DMS153 (cell line): ENCODE results near the gene IL36A.

ENCODE experiments used
- DNase-seq: peaks from one replicate; lab custom pipeline; 2025; lab: John Stamatoyannopoulos, UW

Gene IL36A

GRCh38 chr2:113007250-113007649 is 2.0 kb downstream of the IL36A start:
- no peak for DNase-seq

- no peak for DNase-seq
Measured at GRCh38 chr2:113009622-113010021, 4.4 kb downstream of the IL36A start.

- no peak for DNase-seq
Measured at GRCh38 chr2:113010088-113010487, 4.8 kb downstream of the IL36A start.

- no peak for DNase-seq
Measured at GRCh38 chr2:113011108-113011507, 5.8 kb downstream of the IL36A start.

- DNase-seq = no peak
Measured at GRCh38 chr2:113012436-113013335, 7.4 kb downstream of the IL36A start.

GRCh38 chr2:113013336-113013661 is 8.0 kb downstream of the IL36A start:
- no peak for DNase-seq

GRCh38 chr2:113014067-113014466 is 8.8 kb downstream of the IL36A start:
- DNase-seq = no peak

- DNase-seq = no peak
Measured at GRCh38 chr2:113015042-113015441, 9.8 kb downstream of the IL36A start.

- no peak for DNase-seq
Measured at GRCh38 chr2:113015655-113016054, 10.4 kb downstream of the IL36A start.

GRCh38 chr2:113018509-113018908 is 13.2 kb downstream of the IL36A start:
- DNase-seq = no peak

GRCh38 chr2:113021312-113021711 is 16.1 kb downstream of the IL36A start:
- DNase-seq = no peak

- no peak for DNase-seq
Measured at GRCh38 chr2:113024764-113025163, 19.5 kb downstream of the IL36A start.

GRCh38 chr2:113025737-113026136 is 20.5 kb downstream of the IL36A start:
- no peak for DNase-seq

- DNase-seq = no peak
Measured at GRCh38 chr2:113027691-113028090, 22.4 kb downstream of the IL36A start.

GRCh38 chr2:113028112-113028511 is 22.9 kb downstream of the IL36A start:
- DNase-seq = no peak

GRCh38 chr2:113032737-113033136 is 27.5 kb downstream of the IL36A start:
- no peak for DNase-seq

- DNase-seq = no peak
Measured at GRCh38 chr2:113034016-113034415, 28.8 kb downstream of the IL36A start.

- DNase-seq = no peak
Measured at GRCh38 chr2:113036763-113037162, 31.5 kb downstream of the IL36A start.

- DNase-seq = no peak
Measured at GRCh38 chr2:113038291-113038690, 33.0 kb downstream of the IL36A start.

GRCh38 chr2:113039158-113039557 is 33.9 kb downstream of the IL36A start:
- DNase-seq = no peak

- DNase-seq = no peak
Measured at GRCh38 chr2:113039719-113040118, 34.5 kb downstream of the IL36A start.

- DNase-seq = no peak
Measured at GRCh38 chr2:113041871-113042270, 36.6 kb downstream of the IL36A start.

- no peak for DNase-seq
Measured at GRCh38 chr2:113046465-113046864, 41.2 kb downstream of the IL36A start.
